SKM-1 (cell line): ENCODE results near the gene SAPCD1.
A peak's percentile ranks its signal among the peaks of the same experiment; 100 is the strongest.
"Not testable (repeated sequence)": the region's sequence is repeated elsewhere in the genome, so short reads cannot be mapped to it uniquely, and the experiment has no call there.

ENCODE experiments used
- DNase-seq: peaks from one replicate; lab custom pipeline; 2025; ENCODE audit not compliant: unreplicated experiment; lab: John Stamatoyannopoulos, UW

Gene SAPCD1

DNA sequence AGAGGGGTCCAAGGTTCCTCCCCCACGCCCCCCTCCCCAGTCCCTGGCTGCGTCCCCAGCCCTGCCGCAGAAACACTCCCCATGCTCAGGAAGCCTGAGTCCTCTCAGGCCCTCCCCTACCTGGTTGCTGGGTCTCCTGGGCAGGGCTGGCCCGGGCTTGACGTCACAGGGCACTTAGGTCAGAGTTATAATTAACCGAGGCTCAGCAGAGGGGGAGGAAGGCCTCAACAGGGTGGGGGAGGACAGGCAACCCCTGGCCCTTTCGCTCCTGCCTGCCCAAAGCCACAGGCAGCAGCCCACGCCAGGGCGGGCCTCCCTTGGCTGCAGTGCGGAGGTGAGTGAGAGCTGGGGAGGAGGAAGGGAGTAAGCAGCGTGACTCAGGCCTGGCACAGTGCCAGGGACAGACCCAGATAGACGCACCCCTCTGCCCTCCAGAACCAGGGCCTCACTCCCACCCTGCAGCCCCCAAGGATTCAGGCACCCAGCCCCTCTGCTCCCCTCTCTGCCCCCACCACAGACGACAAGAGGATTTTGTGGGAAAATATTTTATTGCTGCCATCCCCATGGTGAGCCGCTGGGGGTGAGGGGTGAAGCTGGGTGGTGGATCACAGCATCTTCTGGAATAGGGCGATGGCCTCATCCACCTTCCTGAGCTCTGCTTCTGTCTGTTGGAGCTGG lies 14.7 kb downstream of the SAPCD1 start, which contains the start of gene VWA7:
Gene VWA7 (minus strand): TSS at position 340 of the 678 bp plus-strand sequence. CDS start 549 bp downstream, outside the sequence.
- peak; percentile 66 for DNase-seq

DNA sequence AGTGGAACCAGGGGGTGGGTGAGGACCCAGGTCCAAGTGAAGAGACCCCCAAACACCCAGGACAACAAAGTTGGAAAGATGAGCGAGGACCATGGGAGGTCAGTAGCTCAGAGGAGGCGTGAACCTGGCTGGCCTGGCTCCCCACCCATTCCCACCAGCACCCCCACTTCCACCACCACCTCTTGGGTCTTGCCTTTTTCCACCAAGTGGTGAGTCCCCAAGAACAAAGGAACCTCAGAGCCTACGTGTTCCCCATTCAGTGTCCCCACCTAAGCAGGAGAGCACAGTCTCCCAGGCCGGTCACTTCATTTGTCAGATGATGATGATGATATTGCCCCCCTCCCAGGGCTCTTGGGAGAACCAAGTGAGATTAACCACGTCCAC lies 15.2 kb downstream of the SAPCD1 start:
- no peak for DNase-seq

DNA sequence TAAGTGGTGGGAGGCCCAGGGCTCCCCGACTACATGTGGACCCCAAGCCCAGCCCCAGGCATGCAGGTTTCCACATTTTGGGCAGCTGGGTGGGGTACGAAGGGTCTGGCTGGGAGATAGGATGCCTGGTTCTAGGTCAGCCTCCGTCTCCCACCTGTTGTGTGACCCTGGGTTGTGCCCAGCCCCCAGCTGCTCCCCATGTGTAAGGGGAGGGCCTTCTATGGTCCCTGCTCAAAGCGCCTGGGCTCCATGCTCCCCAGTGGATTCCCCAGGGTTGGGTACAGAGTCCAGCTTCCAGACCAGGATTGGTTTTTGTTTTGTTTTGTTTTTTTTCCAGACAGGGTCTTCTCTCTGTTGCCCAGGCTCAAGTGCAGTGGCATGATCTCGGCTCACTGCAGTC lies 15.7 kb downstream of the SAPCD1 start:
- DNase-seq: no peak

DNA sequence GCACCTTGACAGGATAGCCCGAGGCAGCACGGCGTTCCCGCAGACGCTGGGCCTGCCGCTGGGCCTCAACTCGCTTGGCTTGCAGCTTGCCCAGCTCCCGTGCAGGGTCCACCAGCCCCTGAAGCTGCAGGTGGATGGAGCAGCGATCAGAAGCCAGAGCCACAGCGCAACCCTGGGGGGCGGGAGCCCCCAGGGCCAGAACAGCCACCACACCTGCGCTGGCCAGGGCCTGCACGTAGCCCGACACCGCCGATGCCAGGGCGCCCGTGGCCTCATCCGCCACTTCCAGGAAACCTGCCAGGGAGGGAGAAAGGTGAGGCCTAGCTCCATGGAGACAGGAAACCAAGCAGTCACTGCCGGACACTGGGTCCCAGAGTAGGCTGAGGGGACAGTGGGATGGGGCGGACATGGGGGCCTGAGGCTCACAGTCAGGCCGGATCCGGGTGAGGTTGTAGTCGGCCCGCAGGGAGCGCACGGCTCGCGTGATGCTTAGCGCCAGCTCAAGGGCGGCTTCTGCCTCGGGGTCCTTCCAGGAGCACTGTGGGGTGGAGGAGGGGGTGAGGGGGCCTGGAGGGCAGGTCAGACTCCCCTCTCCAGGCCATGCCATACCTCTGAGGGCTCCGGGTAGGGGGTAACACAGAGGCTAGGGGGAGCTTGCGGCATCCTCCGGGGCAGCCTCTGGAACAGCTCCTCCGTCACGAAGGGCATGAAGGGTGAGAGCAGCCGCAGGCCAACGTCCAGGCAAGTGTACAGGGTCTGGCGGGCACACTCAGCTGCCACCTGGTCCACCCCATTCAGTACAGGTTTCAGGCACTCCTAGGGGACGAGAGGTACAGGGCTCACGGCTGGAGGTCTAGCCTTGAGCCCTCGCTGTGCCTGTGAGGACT lies 16.8 kb downstream of the SAPCD1 start:
- DNase-seq: no peak

DNA sequence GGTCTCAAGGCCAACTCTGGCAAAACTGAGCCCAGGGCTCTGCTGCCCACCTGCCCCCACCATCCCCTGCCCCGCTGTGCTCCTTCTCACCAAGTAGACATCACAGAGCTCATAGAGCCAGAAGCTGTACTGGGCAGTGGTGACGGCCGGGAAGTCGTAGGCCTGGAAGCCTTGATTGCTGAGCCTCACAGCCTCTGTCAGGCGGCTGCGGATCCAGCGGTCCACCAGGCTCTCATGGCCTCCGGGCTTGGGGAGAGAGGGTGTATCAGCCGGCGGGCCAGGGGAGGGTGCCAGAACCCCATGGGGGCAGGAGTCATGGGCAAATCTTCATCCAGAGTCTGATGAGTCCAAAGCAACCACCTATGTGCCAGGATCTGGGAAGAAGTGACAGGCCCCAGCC lies 17.5 kb downstream of the SAPCD1 start:
- no peak for DNase-seq

DNA sequence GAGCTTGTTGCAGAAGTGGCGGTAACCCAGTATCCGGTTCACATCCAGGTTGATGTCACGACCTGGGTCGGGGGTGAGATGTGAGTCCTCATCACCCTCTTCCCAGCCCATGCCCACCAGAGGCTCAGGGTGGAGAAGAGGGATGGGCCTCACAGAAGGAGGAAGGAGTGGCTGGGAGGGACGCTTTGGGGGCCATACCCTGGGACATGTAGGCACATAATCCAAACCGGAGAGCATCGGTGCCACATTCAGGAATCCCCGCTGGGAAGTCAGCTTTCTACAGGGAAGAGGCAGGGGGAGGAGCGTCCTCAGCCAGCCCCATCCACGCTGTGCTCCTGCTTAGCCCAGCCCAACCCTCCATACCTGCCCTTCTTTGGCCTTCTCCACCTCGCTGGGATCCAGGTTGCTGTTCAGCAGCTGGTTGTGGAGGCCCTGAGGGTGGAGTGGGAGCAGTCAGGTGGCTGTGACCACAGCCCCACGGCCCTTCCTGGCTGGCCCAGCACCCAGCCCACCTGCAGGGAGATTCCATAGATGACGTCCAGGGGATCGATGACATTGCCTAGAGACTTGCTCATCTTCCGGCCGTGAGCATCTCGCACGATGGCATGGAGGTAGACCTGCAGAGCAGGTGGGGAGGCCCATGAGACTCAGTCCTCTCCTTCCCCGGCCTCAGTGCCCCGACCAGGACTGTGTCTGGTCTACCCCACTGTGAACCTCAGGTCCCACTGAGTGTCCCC lies 18.2 kb downstream of the SAPCD1 start:
- DNase-seq: no peak

DNA sequence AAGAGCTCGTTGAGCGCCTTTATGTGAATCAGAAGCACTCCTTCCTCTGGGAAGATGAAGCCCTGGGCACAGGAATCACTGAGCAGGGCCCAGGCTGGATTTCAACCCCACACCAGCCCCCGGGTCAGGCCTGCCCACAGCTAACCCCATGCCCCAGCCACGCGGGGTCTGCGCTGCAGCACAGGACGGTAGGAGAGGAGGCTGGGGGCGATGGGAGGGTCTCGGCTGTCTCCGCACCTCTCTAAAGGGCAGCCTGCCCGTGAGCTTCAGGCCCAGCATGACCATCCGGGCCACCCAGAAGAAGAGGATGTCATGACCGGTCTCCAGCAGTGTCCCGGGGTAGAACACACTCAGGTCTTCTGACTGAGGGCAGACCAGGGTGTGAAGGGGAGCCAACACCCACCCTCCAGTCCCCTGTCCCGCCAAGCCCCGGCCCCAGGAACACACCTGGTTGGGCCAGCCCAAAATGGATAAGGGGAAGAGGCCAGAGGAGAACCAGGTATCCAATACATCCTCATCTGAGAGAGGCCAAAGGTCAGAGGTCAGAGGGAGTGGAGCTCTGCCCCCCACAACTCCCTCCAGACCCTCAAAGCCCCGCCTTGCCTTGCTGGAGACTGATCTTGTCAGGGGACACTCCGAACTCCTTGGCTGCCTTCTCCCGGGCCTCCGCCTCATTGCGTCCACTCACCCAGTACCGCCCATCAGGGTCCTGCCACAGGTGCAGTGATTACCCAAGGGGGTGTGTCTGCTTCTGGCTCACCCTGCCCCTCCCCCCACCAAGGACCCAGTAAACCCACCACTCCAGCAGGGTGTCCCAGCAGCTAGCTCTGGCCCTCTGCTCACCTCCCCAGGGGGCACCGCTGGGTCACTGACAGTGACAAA lies 19.0 kb downstream of the SAPCD1 start:
- DNase-seq: no peak

DNA sequence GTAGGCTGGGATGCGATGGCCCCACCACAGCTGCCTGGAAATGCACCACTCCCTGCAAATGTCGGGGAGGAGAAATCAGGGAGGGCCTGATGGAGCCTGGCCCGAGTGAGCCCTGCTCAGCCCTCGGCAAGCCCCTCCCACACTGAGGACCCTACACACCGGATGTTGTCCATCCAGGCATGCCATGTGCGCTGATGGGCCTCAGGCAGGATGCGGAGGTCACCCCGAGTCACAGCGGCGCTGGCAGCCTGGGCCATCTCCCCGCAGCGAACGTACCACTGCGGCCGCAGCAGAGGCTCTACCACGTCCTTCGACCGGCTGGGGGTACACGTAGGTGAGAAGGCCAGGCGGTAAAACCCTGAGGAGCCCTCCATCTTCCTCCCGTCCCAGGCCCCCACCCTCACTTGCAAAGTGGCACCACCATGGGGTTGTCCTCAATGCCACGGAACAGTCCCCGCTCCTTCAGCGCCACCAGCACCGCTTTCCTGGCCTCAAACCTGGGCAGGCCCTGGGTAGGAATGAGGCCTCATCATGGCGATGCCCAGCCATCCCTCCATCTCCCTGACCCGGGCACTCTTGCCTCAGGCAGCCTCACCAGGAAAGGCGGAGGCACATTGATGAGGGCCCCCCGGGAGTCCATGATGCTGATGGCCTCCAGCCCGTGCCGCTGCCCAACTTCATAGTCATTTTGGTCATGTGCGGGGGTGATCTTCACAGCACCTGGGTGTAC lies 19.8 kb downstream of the SAPCD1 start:
- no peak for DNase-seq

DNA sequence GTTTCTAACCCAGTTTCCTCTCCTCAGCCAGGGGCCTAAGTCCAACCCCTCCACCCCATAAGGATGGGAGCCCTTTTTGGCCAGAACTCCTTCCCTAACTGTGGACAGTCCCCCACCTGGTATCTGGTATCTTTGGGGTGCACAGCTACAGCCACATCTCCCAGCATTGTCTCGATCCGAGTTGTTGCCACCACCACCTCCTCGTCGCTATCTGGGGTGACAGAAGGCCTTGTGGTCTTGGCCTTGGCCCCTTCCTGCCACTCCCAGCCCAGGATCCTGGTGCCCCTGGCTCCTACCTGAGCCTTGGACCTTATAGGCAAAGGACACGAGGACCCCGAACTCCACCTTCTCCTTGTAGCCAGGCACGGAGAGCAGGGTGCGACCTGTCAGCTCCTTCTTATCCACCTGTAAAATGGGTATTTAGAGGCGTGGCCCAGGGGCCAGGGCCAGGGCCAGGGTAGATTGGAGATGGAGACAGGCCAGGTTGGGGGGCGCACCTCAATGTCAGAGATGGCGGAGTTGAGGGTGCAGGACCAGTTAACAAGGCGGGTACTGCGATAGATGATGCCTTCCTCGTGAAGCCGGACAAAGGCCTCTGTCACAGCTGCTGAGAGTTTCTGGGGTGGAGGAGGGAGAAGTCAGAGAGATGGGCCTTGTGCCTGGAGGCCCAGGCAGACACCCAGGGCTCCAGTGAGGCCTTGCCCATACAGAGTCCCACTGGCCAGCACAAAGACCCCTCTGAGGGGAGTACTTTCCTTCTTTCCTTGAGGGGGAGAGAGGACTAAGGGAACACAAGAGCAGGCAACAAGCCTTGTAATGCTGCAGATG lies 21.9 kb downstream of the SAPCD1 start:
- no peak for DNase-seq

DNA sequence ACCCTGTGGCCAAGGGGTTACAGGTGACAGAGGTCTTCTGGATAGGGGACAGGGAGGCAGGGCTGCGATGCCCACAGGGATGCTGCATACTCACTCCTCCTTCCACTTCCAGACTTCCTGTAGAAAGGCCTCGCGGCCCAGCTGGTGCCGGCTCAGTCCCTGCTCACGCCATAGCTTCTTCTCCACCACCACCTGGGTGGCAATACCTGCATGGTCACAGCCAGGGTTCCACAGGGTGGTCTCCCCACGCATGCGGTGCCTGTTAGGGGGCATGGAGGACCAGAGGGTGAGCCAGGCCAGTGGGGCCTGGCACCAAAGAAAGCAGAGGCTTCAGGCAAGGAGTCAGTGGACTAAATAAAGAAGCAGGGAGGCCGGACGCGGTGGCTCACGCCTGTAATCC lies 23.0 kb downstream of the SAPCD1 start:
- DNase-seq: no peak

DNA sequence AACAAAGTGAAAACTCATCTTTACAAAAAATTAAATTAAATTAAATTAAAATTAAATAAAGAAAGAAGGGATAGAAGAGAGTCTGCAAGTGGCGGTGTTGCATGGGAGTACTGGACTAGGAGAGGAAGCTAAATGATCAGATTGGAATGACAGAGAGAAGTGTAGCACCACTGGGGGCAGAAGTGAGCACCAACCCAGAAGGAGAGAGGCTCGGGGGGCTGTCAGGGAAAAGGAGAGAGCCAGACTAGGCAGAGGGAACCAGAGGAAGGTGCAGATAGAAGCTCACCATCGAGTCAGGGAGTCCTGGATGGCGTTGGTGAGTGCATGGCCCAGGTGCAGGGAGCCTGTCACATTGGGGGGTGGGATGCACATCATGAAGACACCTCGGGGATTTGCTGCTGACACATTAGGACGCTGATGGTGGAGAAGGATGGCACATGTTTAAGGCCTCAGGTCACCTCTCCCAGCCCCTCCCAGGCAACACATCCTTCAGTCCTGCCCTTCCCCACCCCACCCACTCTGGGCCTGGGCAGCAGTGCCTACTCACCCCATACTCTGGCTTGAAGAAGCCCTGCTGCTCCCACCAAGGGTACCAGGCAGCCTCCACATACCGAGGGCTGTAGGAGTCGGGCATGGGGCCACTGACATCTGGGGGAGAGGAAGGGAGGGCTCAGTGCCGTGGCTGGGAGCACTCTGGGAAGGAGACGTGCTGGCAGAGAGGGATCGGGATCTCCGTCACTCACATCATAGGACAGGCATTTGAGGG lies 29.1 kb downstream of the SAPCD1 start:
- DNase-seq: no peak

DNA sequence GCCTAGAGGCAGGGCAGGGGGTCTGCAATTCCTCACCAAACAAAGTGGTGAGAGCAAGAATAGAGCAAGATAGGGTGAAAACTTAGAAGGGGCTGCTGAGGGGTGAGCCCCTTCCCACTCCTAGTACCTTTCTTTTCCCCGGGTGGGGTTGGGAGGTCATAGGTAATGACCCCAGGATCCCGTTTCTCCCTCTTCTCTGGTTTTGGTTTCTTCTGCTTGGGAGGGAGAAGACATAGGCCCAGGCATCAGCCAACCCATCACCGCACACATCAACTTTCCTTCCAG lies 29.6 kb downstream of the SAPCD1 start:
- DNase-seq: no peak

DNA sequence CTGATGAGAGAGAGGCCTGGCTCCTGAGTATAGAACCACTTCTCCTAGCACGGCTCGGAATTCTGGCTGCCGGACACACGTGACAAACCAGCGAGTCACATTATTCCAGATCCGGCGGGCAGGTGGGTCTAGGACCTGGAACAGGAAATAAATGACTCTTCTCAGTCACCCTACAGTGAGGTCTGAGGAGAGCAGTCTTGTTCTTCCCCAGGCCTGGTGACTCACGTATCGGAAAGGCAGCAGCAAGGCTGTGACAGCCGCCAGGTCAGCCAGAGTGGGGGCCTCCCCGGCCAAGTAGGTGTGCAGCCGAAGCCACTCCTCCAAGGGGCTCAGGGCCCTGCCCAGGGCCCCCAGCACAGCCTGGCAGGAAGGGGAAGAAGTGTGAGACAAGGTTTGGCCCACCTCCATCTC lies 30.3 kb downstream of the SAPCD1 start:
- no peak for DNase-seq

DNA sequence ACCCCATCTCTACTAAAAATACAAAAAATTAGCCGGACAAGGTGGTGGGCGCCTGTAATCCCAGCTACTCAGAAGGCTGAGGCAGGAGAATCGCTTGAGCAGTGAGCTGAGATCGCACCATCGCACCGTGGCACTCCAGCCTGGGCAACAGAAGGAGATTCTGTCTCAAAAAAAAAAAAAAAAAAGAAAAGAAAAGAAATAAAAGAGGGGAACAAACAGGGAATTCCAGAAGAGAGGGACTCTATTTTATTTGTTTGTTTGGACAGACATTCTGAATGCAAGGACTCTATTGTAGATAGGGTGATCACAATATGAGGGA lies 31.4 kb downstream of the SAPCD1 start:
- not testable (repeated sequence) for DNase-seq

DNA sequence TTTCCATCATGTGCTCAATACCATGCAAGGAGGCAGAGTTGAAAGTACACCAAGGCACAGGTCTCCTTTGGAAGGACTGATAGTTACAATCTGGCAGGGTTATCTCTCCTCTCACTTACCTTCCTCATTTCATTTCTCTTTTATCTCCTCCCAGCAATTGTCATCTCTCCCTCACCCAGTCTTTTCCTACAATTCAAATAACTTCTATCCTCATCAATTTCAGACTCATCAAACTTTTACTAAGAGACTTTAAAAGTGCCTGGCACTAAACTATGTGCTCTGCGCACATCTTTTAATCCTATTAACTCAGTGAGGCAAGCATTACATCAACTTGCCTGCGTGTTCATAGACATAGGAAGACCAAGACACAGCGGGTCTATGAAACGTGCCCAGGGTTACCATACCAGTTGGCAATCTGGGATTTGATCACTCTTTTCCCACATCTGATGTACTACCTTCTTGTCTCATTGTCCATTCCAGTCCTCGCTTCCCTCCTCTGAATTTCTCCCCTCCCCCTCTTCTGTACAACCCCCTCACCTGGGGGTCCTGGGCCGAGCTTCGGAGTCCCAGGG lies 31.9 kb downstream of the SAPCD1 start:
- DNase-seq: no peak

DNA sequence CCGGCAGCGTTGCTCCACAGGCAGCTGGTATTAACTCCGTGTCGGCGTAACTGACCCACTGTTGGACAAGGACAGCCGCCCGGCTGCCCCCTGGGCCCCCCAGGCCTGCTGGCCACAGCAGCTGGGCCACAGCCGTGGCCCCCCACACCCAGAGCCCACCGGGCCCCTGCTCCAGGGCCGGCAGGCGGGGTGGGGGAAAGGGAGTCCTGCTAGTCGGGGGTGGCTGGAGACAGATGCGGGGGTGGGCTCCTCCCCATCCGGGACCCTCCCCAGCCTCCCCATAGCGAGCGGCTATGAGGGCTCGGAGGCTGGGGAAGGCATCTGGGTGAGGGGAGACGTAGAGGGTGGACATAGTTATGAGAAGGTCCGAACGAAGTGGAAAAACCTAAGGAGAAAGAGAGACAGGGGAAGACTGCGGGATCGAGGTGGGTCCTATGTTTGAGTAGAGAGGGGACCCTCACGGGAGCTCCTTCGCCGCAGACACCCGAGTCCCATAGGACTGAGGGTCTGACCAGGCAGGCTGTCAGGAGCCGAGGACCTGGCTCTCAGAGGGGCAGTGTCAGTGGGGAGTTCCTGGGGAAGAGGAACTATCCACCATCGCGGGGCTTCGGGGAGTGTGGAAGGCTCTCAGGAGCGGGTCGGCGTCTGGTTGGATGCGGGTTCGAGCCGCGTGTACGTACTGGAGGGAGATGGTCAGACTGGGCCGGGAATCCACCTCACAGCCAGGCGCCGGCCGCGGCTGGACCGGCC lies 32.6 kb downstream of the SAPCD1 start:
- peak; percentile 58 for DNase-seq

DNA sequence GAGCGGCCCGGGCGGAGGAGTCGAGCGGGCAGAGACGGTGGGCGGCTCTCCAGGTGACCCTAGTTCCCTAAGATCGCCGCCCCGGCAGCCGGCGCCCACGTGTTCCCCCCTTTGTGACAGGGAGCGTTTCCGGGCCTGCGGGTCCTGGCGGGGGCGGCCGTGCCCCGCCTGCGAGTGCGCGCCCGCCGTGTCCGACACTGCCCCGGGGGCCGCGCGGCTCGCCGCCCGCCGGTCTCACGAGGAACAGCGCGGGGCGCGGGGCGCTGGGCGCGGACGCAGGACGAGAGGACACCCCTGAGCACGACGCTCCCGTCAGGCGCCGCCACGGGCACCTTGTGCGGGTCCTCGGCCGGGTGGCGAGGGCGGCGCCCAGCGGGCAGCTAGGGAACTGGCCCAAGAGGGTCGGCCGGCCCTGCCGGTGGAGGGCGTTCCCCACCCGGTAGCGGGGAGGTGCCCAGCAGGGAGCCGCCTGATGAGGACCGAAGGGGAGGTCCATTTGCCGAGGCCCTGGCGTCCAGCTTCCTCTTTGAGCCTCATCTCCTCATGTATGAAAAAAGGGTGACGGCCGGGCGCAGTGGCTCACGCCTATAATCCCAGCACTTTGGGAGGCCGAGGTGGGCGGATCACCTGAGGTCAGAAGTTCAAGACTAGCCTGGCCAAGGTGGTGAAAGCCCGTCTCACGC lies 33.3 kb downstream of the SAPCD1 start, which contains the start of gene VARS1:
Gene VARS1 (minus strand): TSS at position 137 of the 683 bp plus-strand sequence. CDS start 535 bp downstream, outside the sequence.
- DNase-seq: peak; percentile 87
